Type B pancreatic cell (in vitro differentiated cells): ENCODE measurements around the gene MRPL16. TPM values are rescaled to one million over a fixed set of nuclear protein-coding genes. Genes with fewer than 3 reads are reported as not detected.

Experiments used
- DNase-seq: peaks from one replicate; pipeline ENCODE4 v3.0.0; 2021; ENCODE audit warnings: mixed read lengths; ENCODE audit not compliant: unreplicated experiment; ENCODE audit errors: extremely low spot score
- H3K27ac Mint-ChIP-seq: 2 replicates; pipeline ENCODE4 v1.8.0; 2021; ENCODE audit warnings: mild to moderate bottlenecking, mixed read lengths
- H3K27me3 Mint-ChIP-seq: 2 replicates; pipeline ENCODE4 v1.8.0; 2021; ENCODE audit warnings: mixed read lengths
- H3K36me3 Mint-ChIP-seq: 2 replicates; pipeline ENCODE4 v1.8.0; 2021; ENCODE audit warnings: mixed read lengths
- H3K4me1 Mint-ChIP-seq: one replicate; pipeline ENCODE4 v1.8.0; 2021; ENCODE audit warnings: mixed read lengths; ENCODE audit not compliant: unreplicated experiment
- H3K4me3 Mint-ChIP-seq: 2 replicates; pipeline ENCODE4 v1.8.0; 2021; ENCODE audit warnings: mild to moderate bottlenecking, mixed read lengths
- H3K9me3 Mint-ChIP-seq: 2 replicates; pipeline ENCODE4 v1.8.0; 2021; ENCODE audit warnings: mixed read lengths
- CTCF ChIP-seq: fragments of 200-600 bp; sonication (generic); conservative IDR thresholded peaks from 2 replicates; pipeline ENCODE4 v1.5.0; 2021; ENCODE audit warnings: antibody characterized with exemption, mild to moderate bottlenecking
- total RNA-seq: library from RNA; stranded (reverse); gene quantifications from 2 replicates; pipeline ENCODE4 v1.2.1, GENCODE V29; 2021; ENCODE audit warnings: low replicate concordance

Gene MRPL16
- total RNA-seq, 1 donor from 2014 or later: 67.1 TPM

GRCh38 chr11:59804061-59804460 lies 6.5 kb downstream of the MRPL16 start:
- Mint-ChIP-seq H3K9me3 (no peaks in the 10 kb centered on the region), H3K27ac (no peak overlapping the region), H3K36me3 (peaks cover 19% of the 10 kb centered on the region), H3K4me3 (no peak overlapping the region), H3K4me1 (peaks cover 18% of the 10 kb centered on the region), H3K27me3 (no peaks in the 10 kb centered on the region)
- no peak for DNase-seq
- TF ChIP-seq CTCF: no peak

GRCh38 chr11:59802639-59803176 lies 7.9 kb downstream of the MRPL16 start:
- Mint-ChIP-seq H3K27ac (no peak overlapping the region), H3K36me3 (peaks cover 15% of the 10 kb centered on the region), H3K4me1 (peaks cover 15% of the 10 kb centered on the region), H3K27me3 (no peaks in the 10 kb centered on the region), H3K9me3 (no peaks in the 10 kb centered on the region), H3K4me3 (no peak overlapping the region)
- DNase-seq: no peak
- peak; percentile 81 for TF ChIP-seq CTCF

- H3K4me3 Mint-ChIP-seq: no peak overlapping the region
- TF ChIP-seq CTCF: no peak
- H3K4me1 Mint-ChIP-seq: peaks cover 15% of the 10 kb centered on the region
- H3K27ac Mint-ChIP-seq: peak overlapping the region; percentile 72
- H3K27me3 Mint-ChIP-seq: no peaks in the 10 kb centered on the region
- H3K36me3 Mint-ChIP-seq: peaks cover 15% of the 10 kb centered on the region
- H3K9me3 Mint-ChIP-seq: no peaks in the 10 kb centered on the region
- no peak for DNase-seq
Observed at GRCh38 chr11:59801981-59802638, 8.5 kb downstream of the MRPL16 start.

GRCh38 chr11:59801160-59801706 lies 9.3 kb downstream of the MRPL16 start:
- Mint-ChIP-seq H3K27ac (peak overlapping the region; percentile 57), H3K36me3 (peaks cover 10% of the 10 kb centered on the region), H3K4me1 (peaks cover 15% of the 10 kb centered on the region), H3K4me3 (no peak overlapping the region), H3K9me3 (no peaks in the 10 kb centered on the region), H3K27me3 (no peaks in the 10 kb centered on the region)
- DNase-seq: no peak
- no peak for TF ChIP-seq CTCF

GRCh38 chr11:59800390-59801025 lies 10.1 kb downstream of the MRPL16 start:
- H3K27me3 Mint-ChIP-seq: no peaks in the 10 kb centered on the region
- H3K4me1 Mint-ChIP-seq: peaks cover 15% of the 10 kb centered on the region
- no peaks in the 10 kb centered on the region for H3K9me3 Mint-ChIP-seq
- peaks cover 13% of the 10 kb centered on the region for H3K36me3 Mint-ChIP-seq
- no peak for DNase-seq
- no peak for TF ChIP-seq CTCF
- peak overlapping the region; percentile 57 for H3K27ac Mint-ChIP-seq
- H3K4me3 Mint-ChIP-seq: no peak overlapping the region
